BLaER1 (cell line): Measurements from ENCODE around the gene BEAN1.
"Not testable (repeated sequence)": the region's sequence is repeated elsewhere in the genome, so short reads cannot be mapped to it uniquely, and the experiment has no call there.

Experiments
- H3K27ac ChIP-seq: shearing (Covaris generic); formaldehyde crosslinking; 2 replicates; pipeline ENCODE4 v1.8.1; 2022
- H3K27me3 ChIP-seq: shearing (Covaris generic); formaldehyde crosslinking; 2 replicates; pipeline ENCODE4 v1.8.1; 2022
- H3K36me3 ChIP-seq: shearing (Covaris generic); formaldehyde crosslinking; 2 replicates; pipeline ENCODE4 v1.8.1; 2022
- H3K4me1 ChIP-seq: shearing (Covaris generic); formaldehyde crosslinking; 2 replicates; pipeline ENCODE4 v1.8.1; 2022
- H3K4me2 ChIP-seq: shearing (Covaris generic); formaldehyde crosslinking; 2 replicates; pipeline ENCODE4 v1.8.1; 2022
- H3K4me3 ChIP-seq: shearing (Covaris generic); formaldehyde crosslinking; 2 replicates; pipeline ENCODE4 v1.8.1; 2022
- H3K9ac ChIP-seq: shearing (Covaris generic); formaldehyde crosslinking; 2 replicates; pipeline ENCODE4 v1.8.1; 2022
- H3K9me3 ChIP-seq: shearing (Covaris generic); formaldehyde crosslinking; 2 replicates; pipeline ENCODE4 v1.8.1; 2022
- H4K20me1 ChIP-seq: shearing (Covaris generic); formaldehyde crosslinking; 2 replicates; pipeline ENCODE4 v1.8.1; 2022
- Cebpa-rat ChIP-seq: shearing (Covaris generic); IDR thresholded peaks from 2 replicates; pipeline ENCODE4 v1.8.1; 2022

Gene BEAN1

DNA sequence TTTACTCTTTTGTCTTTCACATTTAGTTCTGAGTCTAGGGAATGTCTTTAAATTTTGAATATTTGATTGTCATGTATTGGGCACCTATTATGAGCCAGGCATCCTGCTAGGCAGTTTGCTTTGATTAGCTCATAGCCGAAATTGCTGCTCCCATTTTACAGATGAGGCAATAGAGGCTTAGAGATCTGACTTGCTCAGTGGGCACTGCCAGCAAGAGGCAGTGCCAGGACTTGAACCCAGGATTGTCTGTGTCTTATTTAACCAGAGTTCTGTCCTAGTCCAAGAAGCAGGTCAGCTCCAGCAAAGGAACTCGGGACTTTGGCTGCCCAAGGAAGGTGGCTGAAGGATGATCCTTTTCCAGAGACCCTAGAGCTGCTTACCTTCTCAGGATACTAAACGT lies 24.5 kb downstream of the BEAN1 start:
- Histone ChIP-seq H3K4me3 (no peak overlapping the region), H4K20me1 (no peaks in the 10 kb centered on the region), H3K4me2 (no peak overlapping the region), H3K27ac (no peak overlapping the region), H3K9ac (no peak overlapping the region), H3K27me3 (no peaks in the 10 kb centered on the region), H3K9me3 (no peaks in the 10 kb centered on the region), H3K36me3 (no peaks in the 10 kb centered on the region), H3K4me1 (no peaks in the 10 kb centered on the region)
- no peak for TF ChIP-seq Cebpa-rat

DNA sequence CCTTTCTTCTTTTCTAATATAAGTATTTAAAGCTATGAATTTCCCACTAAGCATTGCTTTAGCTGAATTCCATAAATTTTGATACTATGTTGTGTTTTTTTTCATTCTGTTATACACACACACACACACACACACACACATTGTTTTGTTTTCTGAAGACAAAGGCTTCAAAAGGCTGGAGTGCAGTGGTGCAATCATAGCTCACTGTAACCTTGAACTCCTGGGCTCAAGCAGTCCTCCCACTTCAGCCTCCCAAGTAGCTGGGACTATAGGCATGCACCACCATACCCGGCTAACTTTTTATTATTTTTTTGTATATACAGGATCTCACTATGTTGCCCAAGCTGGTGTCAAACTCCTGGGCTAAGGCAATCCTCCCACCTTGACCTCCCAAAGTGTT lies 26.1 kb downstream of the BEAN1 start:
- H3K4me2 ChIP-seq, H3K27ac ChIP-seq, H3K9ac ChIP-seq, H3K4me3 ChIP-seq, H3K27me3 ChIP-seq, H4K20me1 ChIP-seq, H3K4me1 ChIP-seq, H3K36me3 ChIP-seq, H3K9me3 ChIP-seq: not testable (repeated sequence)

DNA sequence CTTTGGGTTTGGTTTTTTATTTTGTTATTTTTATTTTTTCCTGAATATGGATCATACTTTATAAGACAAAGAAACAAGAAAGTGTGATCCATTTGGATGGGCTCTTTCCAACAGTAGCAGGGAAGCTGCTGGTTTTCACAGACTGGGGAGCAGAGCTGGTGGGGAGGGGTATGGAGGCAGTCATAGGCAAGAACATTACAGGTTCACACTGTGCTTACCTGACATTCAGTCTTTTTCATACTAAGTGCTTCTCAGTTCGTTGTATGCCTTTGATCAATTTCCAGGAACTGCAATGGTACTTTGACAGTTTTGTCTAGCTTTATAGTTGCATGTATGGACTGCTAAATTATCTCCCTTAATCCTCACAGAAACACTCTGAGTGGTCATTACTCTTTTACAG lies 27.7 kb downstream of the BEAN1 start:
- Histone ChIP-seq H3K4me1 (no peaks in the 10 kb centered on the region), H3K27ac (no peak overlapping the region), H3K9ac (no peak overlapping the region), H4K20me1 (no peaks in the 10 kb centered on the region), H3K4me2 (no peak overlapping the region), H3K36me3 (no peaks in the 10 kb centered on the region), H3K9me3 (no peaks in the 10 kb centered on the region), H3K4me3 (no peak overlapping the region), H3K27me3 (no peaks in the 10 kb centered on the region)
- no peak for TF ChIP-seq Cebpa-rat

DNA sequence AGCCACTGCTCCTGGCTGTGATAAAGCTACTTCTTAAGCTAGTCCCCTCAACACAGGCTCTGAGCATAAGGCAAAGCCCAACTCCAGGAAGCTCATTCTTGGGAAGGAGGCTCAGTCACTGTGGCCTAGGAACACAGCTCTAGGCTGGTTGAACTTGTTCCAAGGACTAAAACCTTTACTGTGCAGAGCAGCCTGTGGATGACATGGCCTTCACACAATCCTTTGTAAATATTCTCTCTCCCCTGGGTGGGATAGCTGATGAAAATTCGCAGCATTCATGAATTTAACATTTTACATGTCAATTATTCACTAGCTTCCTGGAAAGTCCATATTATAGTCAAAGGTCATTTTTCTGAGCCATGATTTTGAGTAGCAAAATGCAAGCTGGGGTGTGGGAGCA lies 28.9 kb downstream of the BEAN1 start:
- no peaks in the 10 kb centered on the region for H4K20me1 ChIP-seq
- no peaks in the 10 kb centered on the region for H3K27me3 ChIP-seq
- no peak overlapping the region for H3K9ac ChIP-seq
- H3K4me2 ChIP-seq = no peak overlapping the region
- no peaks in the 10 kb centered on the region for H3K4me1 ChIP-seq
- no peak overlapping the region for H3K27ac ChIP-seq
- H3K36me3 ChIP-seq = no peaks in the 10 kb centered on the region
- TF ChIP-seq Cebpa-rat = no peak
- H3K9me3 ChIP-seq = no peaks in the 10 kb centered on the region
- H3K4me3 ChIP-seq = no peak overlapping the region

DNA sequence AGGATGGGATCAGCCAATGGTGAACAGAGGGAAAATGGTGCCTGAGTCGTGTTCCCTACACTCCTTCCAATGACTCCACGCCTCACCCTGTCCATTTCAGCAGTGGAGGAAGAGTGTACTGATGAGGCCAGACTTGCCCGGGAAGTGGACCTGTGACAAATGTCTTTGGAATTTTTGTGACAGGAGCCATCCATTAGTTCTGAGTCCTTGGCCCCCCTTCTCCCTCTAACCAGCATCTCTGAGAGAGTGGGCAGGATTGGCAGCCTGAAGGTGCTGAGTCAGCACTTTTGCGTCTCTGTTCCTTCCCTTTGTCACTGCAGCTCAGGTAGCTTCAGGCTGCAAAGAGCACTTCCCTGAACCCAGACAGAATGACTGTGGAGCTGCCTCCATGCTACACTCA lies 30.8 kb downstream of the BEAN1 start:
- H3K27me3 ChIP-seq = no peaks in the 10 kb centered on the region
- no peaks in the 10 kb centered on the region for H3K36me3 ChIP-seq
- no peaks in the 10 kb centered on the region for H3K4me1 ChIP-seq
- H3K4me2 ChIP-seq = no peak overlapping the region
- H3K9me3 ChIP-seq = no peaks in the 10 kb centered on the region
- no peak overlapping the region for H3K4me3 ChIP-seq
- H3K27ac ChIP-seq = no peak overlapping the region
- H4K20me1 ChIP-seq = no peaks in the 10 kb centered on the region
- no peak overlapping the region for H3K9ac ChIP-seq
- TF ChIP-seq Cebpa-rat = no peak

DNA sequence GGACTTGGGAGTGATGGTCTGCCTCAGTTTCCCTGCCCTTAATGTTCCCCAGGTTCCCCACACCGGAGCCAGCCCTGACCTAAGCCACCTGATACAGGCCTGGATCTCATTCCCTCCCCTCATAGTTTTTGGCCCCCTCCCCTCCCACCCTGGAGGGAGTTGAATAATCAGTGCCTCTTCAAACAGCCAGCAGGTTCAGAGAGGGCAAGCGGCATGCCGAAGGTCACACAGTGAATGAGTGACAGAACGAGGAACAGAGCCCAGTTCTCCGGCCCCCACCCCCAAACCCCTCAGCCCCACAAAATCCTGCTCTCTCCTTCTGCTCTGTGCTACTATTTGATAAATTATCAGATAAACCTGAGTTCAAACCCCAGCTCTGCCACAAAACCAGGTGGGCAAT lies 31.2 kb downstream of the BEAN1 start:
- no peak overlapping the region for H3K4me2 ChIP-seq

DNA sequence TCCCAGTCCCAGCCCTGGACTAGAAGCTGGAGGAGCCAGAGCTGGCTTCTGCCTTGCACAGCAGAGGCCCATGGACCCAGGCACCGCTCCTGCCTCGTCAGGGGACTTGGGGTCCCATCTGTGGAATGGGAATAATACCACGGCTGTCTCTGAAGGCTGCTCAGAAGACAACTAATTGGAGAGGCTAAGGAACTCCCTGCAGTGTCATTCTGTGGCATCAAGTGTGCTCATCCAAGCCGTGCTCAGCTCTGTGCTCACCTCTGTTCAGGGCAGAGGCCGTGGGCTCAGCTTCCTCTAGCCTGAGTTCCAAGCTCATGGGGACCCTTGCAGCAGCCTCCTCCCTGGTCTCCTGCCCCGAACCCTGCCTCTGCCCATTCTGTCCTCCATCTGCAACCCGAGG lies 31.8 kb downstream of the BEAN1 start:
- no peak for TF ChIP-seq Cebpa-rat
- H3K9me3 ChIP-seq = no peaks in the 10 kb centered on the region
- H3K4me2 ChIP-seq = no peak overlapping the region
- H3K27ac ChIP-seq = no peak overlapping the region
- no peak overlapping the region for H3K4me3 ChIP-seq
- H3K4me1 ChIP-seq = peaks cover 2% of the 10 kb centered on the region
- no peaks in the 10 kb centered on the region; the same call in 1 of the 2 replicates for H3K27me3 ChIP-seq
- H3K9ac ChIP-seq = no peak overlapping the region
- H4K20me1 ChIP-seq = no peaks in the 10 kb centered on the region
- H3K36me3 ChIP-seq = no peaks in the 10 kb centered on the region

More for the DNA sequence above, 31.2 kb downstream of the BEAN1 start:
- Histone ChIP-seq H3K4me3 (no peak overlapping the region), H3K4me1 (no peaks in the 10 kb centered on the region), H3K9me3 (no peaks in the 10 kb centered on the region), H4K20me1 (no peaks in the 10 kb centered on the region), H3K27me3 (no peaks in the 10 kb centered on the region), H3K27ac (no peak overlapping the region), H3K9ac (no peak overlapping the region), H3K36me3 (no peaks in the 10 kb centered on the region)
- TF ChIP-seq Cebpa-rat = no peak

DNA sequence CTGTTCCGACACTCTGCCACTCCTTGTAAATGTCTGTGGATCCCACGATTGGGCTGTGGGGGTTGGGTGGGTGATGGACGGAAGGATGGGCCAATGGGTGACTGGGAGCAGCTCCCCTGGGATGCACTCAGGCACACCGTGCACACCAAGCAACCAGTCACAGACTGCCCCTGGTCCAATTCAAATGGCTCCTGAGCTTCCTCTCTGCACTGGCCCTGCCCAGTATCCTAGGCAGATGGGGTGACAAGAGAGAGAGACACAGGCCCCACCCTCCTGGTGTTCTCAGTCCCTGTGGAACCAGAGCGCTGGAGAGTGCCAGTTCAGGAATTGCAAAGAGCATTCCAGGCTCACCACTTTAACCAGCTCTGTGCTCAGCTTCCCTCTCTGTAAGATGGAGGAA lies 32.8 kb downstream of the BEAN1 start:
- H3K27me3 ChIP-seq = peaks cover 3% of the 10 kb centered on the region; the same call in 1 of the 2 replicates
- H3K36me3 ChIP-seq = no peaks in the 10 kb centered on the region
- no peak overlapping the region for H3K4me3 ChIP-seq
- H4K20me1 ChIP-seq = no peaks in the 10 kb centered on the region
- peaks cover 9% of the 10 kb centered on the region for H3K4me1 ChIP-seq
- TF ChIP-seq Cebpa-rat = no peak
- H3K9me3 ChIP-seq = no peaks in the 10 kb centered on the region
- no peak overlapping the region for H3K9ac ChIP-seq
- H3K4me2 ChIP-seq = no peak overlapping the region
- H3K27ac ChIP-seq = no peak overlapping the region

DNA sequence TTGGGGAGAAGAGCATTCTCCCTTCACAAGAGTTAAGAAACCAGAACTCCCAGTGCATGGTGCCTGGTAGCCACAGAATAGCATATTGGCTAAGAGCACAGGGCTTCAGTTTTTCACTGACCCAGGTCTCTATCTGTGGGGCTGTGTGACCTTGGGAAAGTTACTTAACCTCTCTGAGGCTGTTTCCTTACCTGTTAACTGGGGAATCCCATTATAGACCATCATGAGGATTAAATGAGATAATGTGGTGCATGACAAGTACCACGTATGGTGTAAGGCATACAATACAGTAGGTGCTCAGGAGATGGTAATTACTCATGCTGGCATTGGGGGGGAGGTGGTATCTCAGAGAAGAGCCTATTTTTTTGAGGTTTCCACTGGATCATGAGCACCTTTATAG lies 33.6 kb downstream of the BEAN1 start:
- peaks cover 3% of the 10 kb centered on the region; the same call in 1 of the 2 replicates for H3K27me3 ChIP-seq
- H3K36me3 ChIP-seq = no peaks in the 10 kb centered on the region
- H3K4me1 ChIP-seq = peaks cover 9% of the 10 kb centered on the region
- H3K27ac ChIP-seq = no peak overlapping the region
- no peaks in the 10 kb centered on the region for H4K20me1 ChIP-seq
- no peaks in the 10 kb centered on the region for H3K9me3 ChIP-seq
- no peak overlapping the region for H3K4me3 ChIP-seq
- TF ChIP-seq Cebpa-rat = no peak
- H3K9ac ChIP-seq = no peak overlapping the region
- no peak overlapping the region for H3K4me2 ChIP-seq

DNA sequence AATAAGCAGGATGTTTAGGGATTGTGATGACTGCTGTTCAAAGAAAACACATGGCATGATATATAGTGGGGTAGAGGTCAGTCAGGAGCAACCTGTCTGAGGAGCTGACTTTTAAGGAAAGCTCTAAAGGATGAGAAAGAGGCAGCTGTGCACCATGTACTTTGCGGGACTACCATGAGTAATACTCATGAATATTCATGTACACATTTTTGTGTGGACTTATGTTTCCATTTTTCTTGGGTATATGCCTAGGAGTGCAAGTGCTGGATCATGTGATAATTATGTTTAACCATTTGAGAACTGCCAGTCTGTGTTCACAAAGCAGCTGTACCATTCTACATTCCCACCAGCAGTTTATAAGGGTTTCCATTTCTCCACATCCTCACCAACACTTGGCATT lies 35.8 kb downstream of the BEAN1 start:
- H3K36me3 ChIP-seq = no peaks in the 10 kb centered on the region
- no peak for TF ChIP-seq Cebpa-rat
- peaks cover 9% of the 10 kb centered on the region for H3K4me1 ChIP-seq
- peaks cover 3% of the 10 kb centered on the region; the same call in 1 of the 2 replicates for H3K27me3 ChIP-seq
- H3K4me2 ChIP-seq = no peak overlapping the region
- H3K9ac ChIP-seq = no peak overlapping the region
- H3K4me3 ChIP-seq = no peak overlapping the region
- no peaks in the 10 kb centered on the region for H4K20me1 ChIP-seq
- no peak overlapping the region for H3K27ac ChIP-seq
- H3K9me3 ChIP-seq = peaks cover 11% of the 10 kb centered on the region; the same call in 1 of the 2 replicates

DNA sequence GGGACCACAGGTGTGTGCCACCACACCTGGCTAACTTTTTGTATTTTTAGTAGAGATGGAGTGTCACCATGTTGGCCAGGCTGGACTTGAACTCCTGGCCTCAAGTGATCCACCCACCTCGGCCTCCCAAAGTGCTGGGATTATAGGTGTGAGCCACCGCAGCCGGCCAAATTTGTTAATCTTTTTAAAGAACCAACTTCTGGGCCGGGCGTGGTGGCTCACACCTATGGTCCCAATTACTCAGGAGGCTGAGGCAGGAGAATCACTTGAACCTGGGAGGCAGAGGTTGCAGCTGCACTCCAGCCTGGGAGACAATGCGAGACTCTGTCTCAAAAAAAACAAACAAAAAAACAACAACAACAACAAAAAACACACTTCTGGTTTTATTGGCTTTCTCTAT lies 38.9 kb downstream of the BEAN1 start:
- H3K27me3 ChIP-seq, H3K9ac ChIP-seq, H3K27ac ChIP-seq, H3K36me3 ChIP-seq, H3K4me1 ChIP-seq, H3K4me2 ChIP-seq, H4K20me1 ChIP-seq, H3K4me3 ChIP-seq: not testable (repeated sequence)
- peaks cover 11% of the 10 kb centered on the region; the same call in 1 of the 2 replicates for H3K9me3 ChIP-seq

DNA sequence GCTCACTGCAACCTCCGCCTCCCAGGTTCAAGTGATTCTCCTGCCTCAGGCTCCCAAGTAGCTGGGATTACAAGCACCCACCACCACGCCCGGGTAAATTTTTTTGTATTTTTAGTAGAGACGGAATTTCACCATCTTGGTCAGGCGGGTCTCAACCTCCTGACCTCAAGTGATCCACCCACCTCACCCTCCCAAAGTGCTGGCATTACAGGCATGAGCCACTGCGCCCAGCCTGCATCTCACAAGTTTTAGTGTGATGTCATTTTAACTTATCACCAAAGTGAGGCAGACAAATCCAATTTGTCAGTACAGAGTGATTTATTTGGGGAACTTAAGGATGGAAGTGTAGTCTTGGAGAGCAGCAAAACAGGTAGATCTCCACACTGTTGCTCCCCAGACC lies 39.5 kb downstream of the BEAN1 start:
- H3K27ac ChIP-seq, H3K27me3 ChIP-seq, H3K36me3 ChIP-seq, H3K4me3 ChIP-seq, H3K4me2 ChIP-seq, H3K4me1 ChIP-seq, H3K9ac ChIP-seq, H4K20me1 ChIP-seq: not testable (repeated sequence)
- H3K9me3 ChIP-seq = peaks cover 11% of the 10 kb centered on the region; the same call in 1 of the 2 replicates
